ENCODE measurements around the gene MEIS2. TPM values are rescaled to one million over a fixed set of nuclear protein-coding genes. Genes with fewer than 3 reads are reported as not detected.

MEIS2 gene
- total and polyA plus RNA-seq, 2 of the 13 experiments (the other 11 are each of a cell fraction or from before 2014, with no cell fraction given), result 10.7 to 12.4 TPM

GRCh38 chr15:36942248-36942827, 158.0 kb downstream of the MEIS2 start (continued):
- TF ChIP-seq MLXIP (CRISPR knock-in tag; IDR thresholded peaks at IDR 0.05; ENCODE audit: borderline replicate concordance) (no peak), RAD21 (CRISPR knock-in tag; IDR thresholded peaks at IDR 0.05) (no peak), EEA1 (CRISPR knock-in tag; IDR thresholded peaks at IDR 0.05; ENCODE audit: borderline replicate concordance) (no peak), ZFP37 (CRISPR knock-in tag; IDR thresholded peaks at IDR 0.05; ENCODE audit: borderline replicate concordance) (no peak), RFX5 (IDR thresholded peaks at IDR 0.05; ENCODE audit: low read depth, low read length) (no peak), ZBTB1 (CRISPR knock-in tag; IDR thresholded peaks at IDR 0.05; ENCODE audit: borderline replicate concordance) (no peak)

DNA sequence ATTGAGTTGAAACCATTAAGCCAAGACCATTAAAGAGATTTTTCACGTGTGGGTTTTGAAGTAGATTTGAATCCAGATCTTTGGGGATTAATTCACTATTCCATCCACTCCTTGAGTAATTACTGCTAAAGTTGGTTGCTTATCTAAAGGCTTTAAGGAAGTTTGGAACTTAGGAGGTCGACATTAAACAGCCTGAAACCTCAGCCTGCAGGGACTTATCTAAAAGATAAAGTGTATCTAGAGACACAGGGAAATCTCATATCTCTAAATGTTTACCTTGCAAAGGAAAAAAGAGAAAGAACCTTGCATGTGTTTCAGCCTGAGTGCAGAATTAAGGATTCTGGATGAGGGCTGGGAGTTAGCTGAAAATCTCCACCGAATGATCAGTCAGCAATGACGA, 158.6 kb downstream of the MEIS2 start:
- Histone ChIP-seq H3K36me3 (replicated peaks in 1 of 2; ENCODE audit: control insufficient read depth in 1 of 2, insufficient read depth in 2 of 2, low read length in 2 of 2) (peaks cover 0 to 2% of the 10 kb centered on the region in 2 experiments; a peak in 4 of 5 replicates), H3K9ac (ENCODE audit: insufficient read depth, low read depth, low read length) (no peak overlapping the region), H3K79me2 (ENCODE audit: insufficient read depth, low read length) (no peaks in the 10 kb centered on the region), H4K20me1 (ENCODE audit: insufficient read depth, low read length) (no peaks in the 10 kb centered on the region), H2AFZ (ENCODE audit: low read length) (no peak overlapping the region), H3K9me3 (ENCODE audit: low read length) (no peaks in the 10 kb centered on the region), H3K4me1 (ENCODE audit: insufficient read depth, low read length) (peaks cover 23% of the 10 kb centered on the region), H3K27me3 (ENCODE audit: control insufficient read depth in 1 of 2, insufficient read depth in 2 of 2, low read length in 2 of 2) (no peaks in the 10 kb centered on the region), H3K4me3 (replicated peaks in 1 of 3; ENCODE audit: insufficient read depth in 1 of 3, low read depth in 2 of 3, low read length in 3 of 3) (no peak overlapping the region), H3K27ac (ENCODE audit: extremely low read length, insufficient read depth, low read length) (no peak overlapping the region), H3K4me2 (ENCODE audit: low read depth, low read length) (no peak overlapping the region)
- in situ Hi-C loops (cut with HindIII; ENCODE audit: extremely low pct_ligation_motif_present, low pct_unique_long_range_greater_than_20kb) (no loop called here), intact Hi-C loops (cut with micrococcal nuclease; ENCODE audit: unreplicated experiment) (no loop called here)
- WGBS (ENCODE audit: low lambda C conversion rate), result 85% methylated on average over 4 of the region's 4 CpGs
- no peak for DNase-seq (ENCODE audit: low spot score)
- ChIA-PET POLR2A (no interaction called here), CTCF (ENCODE audit: low intra/inter-chr PET ratio, low total read pairs) (no interaction called here)
- no peak for ATAC-seq
- no peak for FAIRE-seq
- BruUV-seq (replicated peaks), result no TSS peak
- TF ChIP-seq, protein P1, sequence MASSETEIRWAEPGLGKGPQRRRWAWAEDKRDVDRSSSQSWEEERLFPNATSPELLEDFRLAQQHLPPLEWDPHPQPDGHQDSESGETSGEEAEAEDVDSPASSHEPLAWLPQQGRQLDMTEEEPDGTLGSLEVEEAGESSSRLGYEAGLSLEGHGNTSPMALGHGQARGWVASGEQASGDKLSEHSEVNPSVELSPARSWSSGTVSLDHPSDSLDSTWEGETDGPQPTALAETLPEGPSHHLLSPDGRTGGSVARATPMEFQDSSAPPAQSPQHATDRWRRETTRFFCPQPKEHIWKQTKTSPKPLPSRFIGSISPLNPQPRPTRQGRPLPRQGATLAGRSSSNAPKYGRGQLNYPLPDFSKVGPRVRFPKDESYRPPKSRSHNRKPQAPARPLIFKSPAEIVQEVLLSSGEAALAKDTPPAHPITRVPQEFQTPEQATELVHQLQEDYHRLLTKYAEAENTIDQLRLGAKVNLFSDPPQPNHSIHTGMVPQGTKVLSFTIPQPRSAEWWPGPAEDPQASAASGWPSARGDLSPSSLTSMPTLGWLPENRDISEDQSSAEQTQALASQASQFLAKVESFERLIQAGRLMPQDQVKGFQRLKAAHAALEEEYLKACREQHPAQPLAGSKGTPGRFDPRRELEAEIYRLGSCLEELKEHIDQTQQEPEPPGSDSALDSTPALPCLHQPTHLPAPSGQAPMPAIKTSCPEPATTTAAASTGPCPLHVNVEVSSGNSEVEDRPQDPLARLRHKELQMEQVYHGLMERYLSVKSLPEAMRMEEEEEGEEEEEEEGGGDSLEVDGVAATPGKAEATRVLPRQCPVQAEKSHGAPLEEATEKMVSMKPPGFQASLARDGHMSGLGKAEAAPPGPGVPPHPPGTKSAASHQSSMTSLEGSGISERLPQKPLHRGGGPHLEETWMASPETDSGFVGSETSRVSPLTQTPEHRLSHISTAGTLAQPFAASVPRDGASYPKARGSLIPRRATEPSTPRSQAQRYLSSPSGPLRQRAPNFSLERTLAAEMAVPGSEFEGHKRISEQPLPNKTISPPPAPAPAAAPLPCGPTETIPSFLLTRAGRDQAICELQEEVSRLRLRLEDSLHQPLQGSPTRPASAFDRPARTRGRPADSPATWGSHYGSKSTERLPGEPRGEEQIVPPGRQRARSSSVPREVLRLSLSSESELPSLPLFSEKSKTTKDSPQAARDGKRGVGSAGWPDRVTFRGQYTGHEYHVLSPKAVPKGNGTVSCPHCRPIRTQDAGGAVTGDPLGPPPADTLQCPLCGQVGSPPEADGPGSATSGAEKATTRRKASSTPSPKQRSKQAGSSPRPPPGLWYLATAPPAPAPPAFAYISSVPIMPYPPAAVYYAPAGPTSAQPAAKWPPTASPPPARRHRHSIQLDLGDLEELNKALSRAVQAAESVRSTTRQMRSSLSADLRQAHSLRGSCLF (CRISPR knock-in tag; IDR thresholded peaks at IDR 0.05; ENCODE audit: borderline replicate concordance), result no peak
- TF ChIP-seq, protein P2, sequence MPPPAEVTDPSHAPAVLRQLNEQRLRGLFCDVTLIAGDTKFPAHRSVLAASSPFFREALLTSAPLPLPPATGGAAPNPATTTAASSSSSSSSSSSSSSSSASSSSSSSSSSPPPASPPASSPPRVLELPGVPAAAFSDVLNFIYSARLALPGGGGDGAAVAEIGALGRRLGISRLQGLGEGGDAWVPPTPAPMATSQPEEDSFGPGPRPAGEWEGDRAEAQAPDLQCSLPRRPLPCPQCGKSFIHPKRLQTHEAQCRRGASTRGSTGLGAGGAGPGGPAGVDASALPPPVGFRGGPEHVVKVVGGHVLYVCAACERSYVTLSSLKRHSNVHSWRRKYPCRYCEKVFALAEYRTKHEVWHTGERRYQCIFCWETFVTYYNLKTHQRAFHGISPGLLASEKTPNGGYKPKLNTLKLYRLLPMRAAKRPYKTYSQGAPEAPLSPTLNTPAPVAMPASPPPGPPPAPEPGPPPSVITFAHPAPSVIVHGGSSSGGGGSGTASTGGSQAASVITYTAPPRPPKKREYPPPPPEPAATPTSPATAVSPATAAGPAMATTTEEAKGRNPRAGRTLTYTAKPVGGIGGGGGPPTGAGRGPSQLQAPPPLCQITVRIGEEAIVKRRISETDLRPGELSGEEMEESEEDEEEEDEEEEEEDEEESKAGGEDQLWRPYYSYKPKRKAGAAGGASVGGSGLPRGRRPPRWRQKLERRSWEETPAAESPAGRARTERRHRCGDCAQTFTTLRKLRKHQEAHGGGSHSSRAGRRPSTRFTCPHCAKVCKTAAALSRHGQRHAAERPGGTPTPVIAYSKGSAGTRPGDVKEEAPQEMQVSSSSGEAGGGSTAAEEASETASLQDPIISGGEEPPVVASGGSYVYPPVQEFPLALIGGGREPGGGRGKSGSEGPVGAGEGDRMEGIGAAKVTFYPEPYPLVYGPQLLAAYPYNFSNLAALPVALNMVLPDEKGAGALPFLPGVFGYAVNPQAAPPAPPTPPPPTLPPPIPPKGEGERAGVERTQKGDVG (CRISPR knock-in tag; IDR thresholded peaks at IDR 0.05; ENCODE audit: borderline replicate concordance), result no peak
- TF ChIP-seq ZNF136 (CRISPR knock-in tag; IDR thresholded peaks at IDR 0.05; ENCODE audit: low read depth) (no peak), PAX8 (CRISPR knock-in tag; IDR thresholded peaks at IDR 0.05; ENCODE audit: borderline replicate concordance) (no peak), JARID2 (CRISPR knock-in tag; IDR thresholded peaks at IDR 0.05; ENCODE audit: insufficient replicate concordance) (no peak)

Measured in HepG2 (cell line).